Measurements from ENCODE around the gene TAS1R3. TPM values are rescaled to one million over a fixed set of nuclear protein-coding genes. Genes with fewer than 3 reads are reported as not detected.

The TAS1R3 gene
- total and polyA plus RNA-seq, 10 of the 15 experiments (the other 5 are each of a cell fraction or from before 2014, with no cell fraction given), result 0.04 to 0.51 (median 0.08) TPM; not detected in 3

GRCh38 chr1:1310476-1311053 is 20.5 kb upstream of the TAS1R3 start:
- Histone ChIP-seq H3K27ac (ENCODE audit: control insufficient read depth, insufficient read depth) (no peak overlapping the region), H3K4me1 (ENCODE audit: control insufficient read depth, insufficient read depth, low read length) (peaks cover 16% of the 10 kb centered on the region), H3K4me3 (no peak overlapping the region), H3K36me3 (ENCODE audit: control insufficient read depth in 2 of 2, insufficient read depth in 2 of 2, low read length in 1 of 2) (peaks cover 3 to 34% of the 10 kb centered on the region in 2 experiments; a peak in 3 of 4 replicates), H3K27me3 (replicated peaks in 1 of 2; ENCODE audit: control insufficient read depth in 2 of 2, insufficient read depth in 2 of 2, low read length in 1 of 2) (no peaks in the 10 kb centered on the region), H2AFZ (ENCODE audit: control insufficient read depth, low read depth, low read length) (no peak overlapping the region), H3K79me2 (ENCODE audit: control insufficient read depth, insufficient read depth, low read length) (peaks cover 24% of the 10 kb centered on the region), H3K9ac (ENCODE audit: control insufficient read depth, insufficient read depth, low read length) (no peak overlapping the region), H3K4me2 (ENCODE audit: control insufficient read depth, insufficient read depth) (no peak overlapping the region), H4K20me1 (ENCODE audit: control insufficient read depth, insufficient read depth) (no peaks in the 10 kb centered on the region), H3K9me3 (replicated peaks; ENCODE audit: control insufficient read depth, insufficient read depth, low read length) (no peaks in the 10 kb centered on the region)
- DNase-seq (ENCODE audit: low read depth, low spot score) (no peak), FAIRE-seq (no peak), ATAC-seq (no peak)
- CTCF ChIA-PET, result no interaction called here
- intact Hi-C loops (cut with micrococcal nuclease; ENCODE audit: unreplicated experiment) (no loop called here), in situ Hi-C loops (cut with MboI) (no loop called here)
- POLR2A ChIA-PET, result interaction anchor here (0.6 kb wide), 1 partner anchor 37 kb away, joined by 5 read pairs; the partner anchor contains the start of gene UBE2J2
- RAD21 ChIA-PET (ENCODE audit: unreplicated experiment), result no interaction called here
- SMC1A ChIA-PET (ENCODE audit: uncharacterized antibody, unreplicated experiment), result no interaction called here
- WGBS (ENCODE audit: insufficient coverage, insufficient replicate concordance, low lambda C conversion rate, missing lambda C conversion rate), result 81% methylated on average over 19 of the region's 21 CpGs
- BruUV-seq (replicated peaks), result no TSS peak
- TF ChIP-seq CBX5 (IDR thresholded peaks at IDR 0.05; ENCODE audit: low read depth) (no peak), BCL11A (IDR thresholded peaks at IDR 0.05; ENCODE audit: low read depth, low read length) (no peak), ZBED1 (IDR thresholded peaks at IDR 0.05; ENCODE audit: borderline replicate concordance) (no peak), YY1 (IDR thresholded peaks at IDR 0.05; ENCODE audit: low read depth, low read length) (no peak), POLR2A (IDR thresholded peaks at IDR 0.05; ENCODE audit: low read depth, low read length) (peak; percentile 31; the same call in 1 of the 2 replicates), FOXK2 (IDR thresholded peaks at IDR 0.05) (no peak), LARP7 (IDR thresholded peaks at IDR 0.05) (no peak), MXI1 (IDR thresholded peaks at IDR 0.05; ENCODE audit: low read depth, low read length) (no peak)
- TF ChIP-seq, protein P1, sequence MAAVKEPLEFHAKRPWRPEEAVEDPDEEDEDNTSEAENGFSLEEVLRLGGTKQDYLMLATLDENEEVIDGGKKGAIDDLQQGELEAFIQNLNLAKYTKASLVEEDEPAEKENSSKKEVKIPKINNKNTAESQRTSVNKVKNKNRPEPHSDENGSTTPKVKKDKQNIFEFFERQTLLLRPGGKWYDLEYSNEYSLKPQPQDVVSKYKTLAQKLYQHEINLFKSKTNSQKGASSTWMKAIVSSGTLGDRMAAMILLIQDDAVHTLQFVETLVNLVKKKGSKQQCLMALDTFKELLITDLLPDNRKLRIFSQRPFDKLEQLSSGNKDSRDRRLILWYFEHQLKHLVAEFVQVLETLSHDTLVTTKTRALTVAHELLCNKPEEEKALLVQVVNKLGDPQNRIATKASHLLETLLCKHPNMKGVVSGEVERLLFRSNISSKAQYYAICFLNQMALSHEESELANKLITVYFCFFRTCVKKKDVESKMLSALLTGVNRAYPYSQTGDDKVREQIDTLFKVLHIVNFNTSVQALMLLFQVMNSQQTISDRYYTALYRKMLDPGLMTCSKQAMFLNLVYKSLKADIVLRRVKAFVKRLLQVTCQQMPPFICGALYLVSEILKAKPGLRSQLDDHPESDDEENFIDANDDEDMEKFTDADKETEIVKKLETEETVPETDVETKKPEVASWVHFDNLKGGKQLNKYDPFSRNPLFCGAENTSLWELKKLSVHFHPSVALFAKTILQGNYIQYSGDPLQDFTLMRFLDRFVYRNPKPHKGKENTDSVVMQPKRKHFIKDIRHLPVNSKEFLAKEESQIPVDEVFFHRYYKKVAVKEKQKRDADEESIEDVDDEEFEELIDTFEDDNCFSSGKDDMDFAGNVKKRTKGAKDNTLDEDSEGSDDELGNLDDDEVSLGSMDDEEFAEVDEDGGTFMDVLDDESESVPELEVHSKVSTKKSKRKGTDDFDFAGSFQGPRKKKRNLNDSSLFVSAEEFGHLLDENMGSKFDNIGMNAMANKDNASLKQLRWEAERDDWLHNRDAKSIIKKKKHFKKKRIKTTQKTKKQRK (IDR thresholded peaks at IDR 0.05; ENCODE audit: low read depth, low read length), result no peak

Measured in GM12878 (cell line).